ENCODE data around the gene USP37. TPM values are rescaled to one million over a fixed set of nuclear protein-coding genes. Genes with fewer than 3 reads are reported as not detected.

The USP37 gene
- total and polyA plus RNA-seq, 2 of the 13 experiments (the other 11 are each of a cell fraction or from before 2014, with no cell fraction given), result 6.5 to 30.6 TPM

DNA sequence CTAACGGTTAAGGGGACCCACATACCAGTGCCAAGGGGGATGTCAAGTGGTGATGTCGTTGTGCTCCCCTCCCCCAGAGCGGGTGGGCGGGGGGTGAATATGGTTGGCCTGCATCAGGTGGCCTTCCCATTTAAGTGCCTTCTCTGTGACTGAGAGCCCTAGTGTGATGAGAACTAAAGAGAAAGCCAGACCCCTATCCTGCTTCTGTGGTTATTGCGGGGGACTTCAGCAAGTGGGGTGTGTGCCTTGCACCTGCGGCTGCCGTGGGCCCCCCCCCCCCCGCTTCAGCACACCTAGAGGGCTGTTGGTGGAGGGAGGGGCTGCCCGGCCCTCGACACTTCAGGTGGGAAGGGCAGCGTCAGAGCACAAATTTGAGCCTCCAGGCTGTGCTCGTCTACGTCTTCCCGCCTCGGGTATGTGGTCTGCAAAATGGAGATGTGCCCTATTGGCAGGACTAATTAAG is 162.4 kb downstream of the USP37 start (continued):
- TF ChIP-seq, protein P1, sequence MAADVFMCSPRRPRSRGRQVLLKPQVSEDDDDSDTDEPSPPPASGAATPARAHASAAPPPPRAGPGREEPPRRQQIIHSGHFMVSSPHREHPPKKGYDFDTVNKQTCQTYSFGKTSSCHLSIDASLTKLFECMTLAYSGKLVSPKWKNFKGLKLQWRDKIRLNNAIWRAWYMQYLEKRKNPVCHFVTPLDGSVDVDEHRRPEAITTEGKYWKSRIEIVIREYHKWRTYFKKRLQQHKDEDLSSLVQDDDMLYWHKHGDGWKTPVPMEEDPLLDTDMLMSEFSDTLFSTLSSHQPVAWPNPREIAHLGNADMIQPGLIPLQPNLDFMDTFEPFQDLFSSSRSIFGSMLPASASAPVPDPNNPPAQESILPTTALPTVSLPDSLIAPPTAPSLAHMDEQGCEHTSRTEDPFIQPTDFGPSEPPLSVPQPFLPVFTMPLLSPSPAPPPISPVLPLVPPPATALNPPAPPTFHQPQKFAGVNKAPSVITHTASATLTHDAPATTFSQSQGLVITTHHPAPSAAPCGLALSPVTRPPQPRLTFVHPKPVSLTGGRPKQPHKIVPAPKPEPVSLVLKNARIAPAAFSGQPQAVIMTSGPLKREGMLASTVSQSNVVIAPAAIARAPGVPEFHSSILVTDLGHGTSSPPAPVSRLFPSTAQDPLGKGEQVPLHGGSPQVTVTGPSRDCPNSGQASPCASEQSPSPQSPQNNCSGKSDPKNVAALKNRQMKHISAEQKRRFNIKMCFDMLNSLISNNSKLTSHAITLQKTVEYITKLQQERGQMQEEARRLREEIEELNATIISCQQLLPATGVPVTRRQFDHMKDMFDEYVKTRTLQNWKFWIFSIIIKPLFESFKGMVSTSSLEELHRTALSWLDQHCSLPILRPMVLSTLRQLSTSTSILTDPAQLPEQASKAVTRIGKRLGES (CRISPR knock-in tag; IDR thresholded peaks at IDR 0.05; ENCODE audit: borderline replicate concordance), result no peak
- TF ChIP-seq MIER2 (CRISPR knock-in tag; IDR thresholded peaks at IDR 0.05), result no peak
- TF ChIP-seq ZNF44 (CRISPR knock-in tag; IDR thresholded peaks at IDR 0.05), result peak; percentile 65; the same call in 1 of the 2 replicates
- TF ChIP-seq HDAC2 (CRISPR knock-in tag; IDR thresholded peaks at IDR 0.05), result peak; percentile 32; the same call in 1 of the 2 replicates
- peak; percentile 25; the same call in 1 of the 2 replicates for TF ChIP-seq ZNF142 (CRISPR knock-in tag; IDR thresholded peaks at IDR 0.05)
- TF ChIP-seq ZNF230 (CRISPR knock-in tag; IDR thresholded peaks at IDR 0.05), result 0 out of 2 replicates have a peak, but pooled peaks have one; percentile 74
- TF ChIP-seq RXRA (CRISPR knock-in tag; IDR thresholded peaks at IDR 0.05), result peak; percentile 42; the same call in 1 of the 2 replicates
- peak; percentile 56; the same call in 1 of the 2 replicates for TF ChIP-seq ZC3H4 (CRISPR knock-in tag; IDR thresholded peaks at IDR 0.05; ENCODE audit: borderline replicate concordance)
- TF ChIP-seq GFI1 (CRISPR knock-in tag; IDR thresholded peaks at IDR 0.05; ENCODE audit: borderline replicate concordance), result peak; percentile 65; the same call in 1 of the 2 replicates
- TF ChIP-seq PPARG (CRISPR knock-in tag; conservative IDR thresholded peaks at IDR 0.05), result no peak
- TF ChIP-seq THRA (CRISPR knock-in tag; IDR thresholded peaks at IDR 0.05; ENCODE audit: borderline replicate concordance), result peak; percentile 24; the same call in 1 of the 2 replicates
- 0 out of 2 replicates have a peak, but pooled peaks have one; percentile 12 for TF ChIP-seq ZNF784 (CRISPR knock-in tag; IDR thresholded peaks at IDR 0.05; ENCODE audit: borderline replicate concordance)
- peak; percentile 66 for TF ChIP-seq SRY (CRISPR knock-in tag; IDR thresholded peaks at IDR 0.05)
- TF ChIP-seq POLR2A (IDR thresholded peaks at IDR 0.05; ENCODE audit: insufficient read depth in 1 of 2, low read depth in 2 of 2, low read length in 2 of 2), result 0 out of 4 replicates have a peak, but pooled peaks of 1 of the 2 experiments have one; percentile 21
- peak; percentile 83; the same call in 1 of the 2 replicates for TF ChIP-seq SNAPC2 (CRISPR knock-in tag; IDR thresholded peaks at IDR 0.05)
- TF ChIP-seq ZNF550 (CRISPR knock-in tag; IDR thresholded peaks at IDR 0.05; ENCODE audit: borderline replicate concordance), result 0 out of 2 replicates have a peak, but pooled peaks have one; percentile 30
- TF ChIP-seq ZNF746 (CRISPR knock-in tag; IDR thresholded peaks at IDR 0.05), result peak; percentile 59; the same call in 1 of the 2 replicates
- 0 out of 2 replicates have a peak, but pooled peaks have one; percentile 74 for TF ChIP-seq ZNF253 (CRISPR knock-in tag; IDR thresholded peaks at IDR 0.05; ENCODE audit: borderline replicate concordance)
- TF ChIP-seq NR1H2 (CRISPR knock-in tag; IDR thresholded peaks at IDR 0.05; ENCODE audit: borderline replicate concordance, low read depth), result no peak

All from HepG2 (cell line).